ENCODE data around the gene B9D2. TPM values are rescaled to one million over a fixed set of nuclear protein-coding genes. Genes with fewer than 3 reads are reported as not detected.

The B9D2 gene
- total and polyA plus RNA-seq, 2 experiments from 2014 or later = 2.7 to 7.4 TPM

GRCh38 chr19:41366089-41366488, 2.1 kb upstream of the B9D2 start:
- Histone ChIP-seq H3K4me3 (no peak overlapping the region), H3K9me2 (ENCODE audit: insufficient read depth) (0 out of 2 replicates have a peak, but pooled peaks cover 4% of the 10 kb centered on the region), H3K27me3 (ENCODE audit: insufficient read depth) (no peaks in the 10 kb centered on the region), H3K27ac (ENCODE audit: low read depth) (no peak overlapping the region), H4K20me1 (replicated peaks; ENCODE audit: insufficient read depth) (no peaks in the 10 kb centered on the region), H3K36me3 (ENCODE audit: insufficient read depth) (no peaks in the 10 kb centered on the region), H3K4me2 (no peak overlapping the region), H3K79me2 (replicated peaks; ENCODE audit: insufficient read depth) (peaks cover 6% of the 10 kb centered on the region; the same call in 1 of the 2 replicates), H2AFZ (no peak overlapping the region), H3F3A (replicated peaks; ENCODE audit: low read depth) (0 out of 2 replicates have a peak, but pooled peaks cover 4% of the 10 kb centered on the region), H3K4me1 (ENCODE audit: insufficient read depth) (no peaks in the 10 kb centered on the region)
- Mint-ChIP-seq H3K9me3 (no peaks in the 10 kb centered on the region), H3K36me3 (ENCODE audit: low read depth) (no peaks in the 10 kb centered on the region), H3K27ac (no peak overlapping the region), H3K4me3 (no peak overlapping the region), H3K27me3 (ENCODE audit: insufficient read depth, low read depth, poor library complexity) (peaks cover 5% of the 10 kb centered on the region), H3K4me1 (peaks cover 3% of the 10 kb centered on the region; the same call in 1 of the 3 replicates)
- TF ChIP-seq, protein P1, sequence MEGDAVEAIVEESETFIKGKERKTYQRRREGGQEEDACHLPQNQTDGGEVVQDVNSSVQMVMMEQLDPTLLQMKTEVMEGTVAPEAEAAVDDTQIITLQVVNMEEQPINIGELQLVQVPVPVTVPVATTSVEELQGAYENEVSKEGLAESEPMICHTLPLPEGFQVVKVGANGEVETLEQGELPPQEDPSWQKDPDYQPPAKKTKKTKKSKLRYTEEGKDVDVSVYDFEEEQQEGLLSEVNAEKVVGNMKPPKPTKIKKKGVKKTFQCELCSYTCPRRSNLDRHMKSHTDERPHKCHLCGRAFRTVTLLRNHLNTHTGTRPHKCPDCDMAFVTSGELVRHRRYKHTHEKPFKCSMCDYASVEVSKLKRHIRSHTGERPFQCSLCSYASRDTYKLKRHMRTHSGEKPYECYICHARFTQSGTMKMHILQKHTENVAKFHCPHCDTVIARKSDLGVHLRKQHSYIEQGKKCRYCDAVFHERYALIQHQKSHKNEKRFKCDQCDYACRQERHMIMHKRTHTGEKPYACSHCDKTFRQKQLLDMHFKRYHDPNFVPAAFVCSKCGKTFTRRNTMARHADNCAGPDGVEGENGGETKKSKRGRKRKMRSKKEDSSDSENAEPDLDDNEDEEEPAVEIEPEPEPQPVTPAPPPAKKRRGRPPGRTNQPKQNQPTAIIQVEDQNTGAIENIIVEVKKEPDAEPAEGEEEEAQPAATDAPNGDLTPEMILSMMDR (conservative IDR thresholded peaks at IDR 0.05; ENCODE audit: low read depth in 2 of 2) = peak; percentile 27 to 48
- no peak for TF ChIP-seq ZNF462 (CRISPR knock-in tag; IDR thresholded peaks at IDR 0.05)
- no peak for TF ChIP-seq EZH2phosphoT487 (IDR thresholded peaks at IDR 0.05; ENCODE audit: unreplicated experiment)
- no peak for TF ChIP-seq STAT1 (IDR thresholded peaks at IDR 0.05; ENCODE audit: unreplicated experiment)
- TF ChIP-seq, protein P2, sequence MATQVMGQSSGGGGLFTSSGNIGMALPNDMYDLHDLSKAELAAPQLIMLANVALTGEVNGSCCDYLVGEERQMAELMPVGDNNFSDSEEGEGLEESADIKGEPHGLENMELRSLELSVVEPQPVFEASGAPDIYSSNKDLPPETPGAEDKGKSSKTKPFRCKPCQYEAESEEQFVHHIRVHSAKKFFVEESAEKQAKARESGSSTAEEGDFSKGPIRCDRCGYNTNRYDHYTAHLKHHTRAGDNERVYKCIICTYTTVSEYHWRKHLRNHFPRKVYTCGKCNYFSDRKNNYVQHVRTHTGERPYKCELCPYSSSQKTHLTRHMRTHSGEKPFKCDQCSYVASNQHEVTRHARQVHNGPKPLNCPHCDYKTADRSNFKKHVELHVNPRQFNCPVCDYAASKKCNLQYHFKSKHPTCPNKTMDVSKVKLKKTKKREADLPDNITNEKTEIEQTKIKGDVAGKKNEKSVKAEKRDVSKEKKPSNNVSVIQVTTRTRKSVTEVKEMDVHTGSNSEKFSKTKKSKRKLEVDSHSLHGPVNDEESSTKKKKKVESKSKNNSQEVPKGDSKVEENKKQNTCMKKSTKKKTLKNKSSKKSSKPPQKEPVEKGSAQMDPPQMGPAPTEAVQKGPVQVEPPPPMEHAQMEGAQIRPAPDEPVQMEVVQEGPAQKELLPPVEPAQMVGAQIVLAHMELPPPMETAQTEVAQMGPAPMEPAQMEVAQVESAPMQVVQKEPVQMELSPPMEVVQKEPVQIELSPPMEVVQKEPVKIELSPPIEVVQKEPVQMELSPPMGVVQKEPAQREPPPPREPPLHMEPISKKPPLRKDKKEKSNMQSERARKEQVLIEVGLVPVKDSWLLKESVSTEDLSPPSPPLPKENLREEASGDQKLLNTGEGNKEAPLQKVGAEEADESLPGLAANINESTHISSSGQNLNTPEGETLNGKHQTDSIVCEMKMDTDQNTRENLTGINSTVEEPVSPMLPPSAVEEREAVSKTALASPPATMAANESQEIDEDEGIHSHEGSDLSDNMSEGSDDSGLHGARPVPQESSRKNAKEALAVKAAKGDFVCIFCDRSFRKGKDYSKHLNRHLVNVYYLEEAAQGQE (IDR thresholded peaks at IDR 0.05; ENCODE audit: unreplicated experiment) = no peak
- TF ChIP-seq POLR2AphosphoS5 (IDR thresholded peaks at IDR 0.05; ENCODE audit: low read depth) = no peak
- DNase-seq (ENCODE audit: low spot score) (peak; percentile 67), ATAC-seq (no peak)
